Glutamatergic neuron (in vitro differentiated cells): Measurements from ENCODE around the gene ZNF211. TPM values are rescaled to one million over a fixed set of nuclear protein-coding genes. Genes with fewer than 3 reads are reported as not detected.

Experiments used
- DNase-seq: peaks from one replicate; pipeline ENCODE4 v3.0.0; 2022
- H3K27ac Mint-ChIP-seq: one replicate; pipeline ENCODE4 v1.8.0; 2020; ENCODE audit warnings: mild to moderate bottlenecking, mixed read lengths, inconsistent platforms; ENCODE audit not compliant: unreplicated experiment
- H3K27me3 Mint-ChIP-seq: one replicate; pipeline ENCODE4 v1.8.0; 2020; ENCODE audit warnings: mild to moderate bottlenecking, moderate library complexity, mixed read lengths, inconsistent platforms; ENCODE audit not compliant: unreplicated experiment
- H3K36me3 Mint-ChIP-seq: one replicate; pipeline ENCODE4 v1.8.0; 2020; ENCODE audit warnings: mild to moderate bottlenecking, mixed read lengths, inconsistent platforms; ENCODE audit not compliant: unreplicated experiment
- H3K4me1 Mint-ChIP-seq: one replicate; pipeline ENCODE4 v1.8.0; 2020; ENCODE audit warnings: mild to moderate bottlenecking, low read depth, mixed read lengths, inconsistent platforms; ENCODE audit not compliant: unreplicated experiment
- H3K4me3 Mint-ChIP-seq: one replicate; pipeline ENCODE4 v1.8.0; 2020; ENCODE audit warnings: mild to moderate bottlenecking, mixed read lengths, inconsistent platforms; ENCODE audit not compliant: unreplicated experiment
- H3K9me3 Mint-ChIP-seq: one replicate; pipeline ENCODE4 v1.8.0; 2020; ENCODE audit warnings: mild to moderate bottlenecking, moderate library complexity, mixed read lengths, inconsistent platforms; ENCODE audit not compliant: unreplicated experiment
- CTCF ChIP-seq: fragments of 200-600 bp; sonication (generic); IDR thresholded peaks from one replicate; pipeline ENCODE4 v1.5.0; 2021; ENCODE audit not compliant: partially characterized antibody, unreplicated experiment
- total RNA-seq: library from RNA; stranded (reverse); fragmentation: NEBNext Ultra II Directional; extraction: Animal tissue kit (Norgen Biotek cat#: 25700); gene quantifications from one replicate; pipeline ENCODE4 v1.2.1, GENCODE V29; 2021; ENCODE audit not compliant: unreplicated experiment

ZNF211 gene
- total RNA-seq, 1 donor from 2014 or later, result 29.5 TPM

DNA sequence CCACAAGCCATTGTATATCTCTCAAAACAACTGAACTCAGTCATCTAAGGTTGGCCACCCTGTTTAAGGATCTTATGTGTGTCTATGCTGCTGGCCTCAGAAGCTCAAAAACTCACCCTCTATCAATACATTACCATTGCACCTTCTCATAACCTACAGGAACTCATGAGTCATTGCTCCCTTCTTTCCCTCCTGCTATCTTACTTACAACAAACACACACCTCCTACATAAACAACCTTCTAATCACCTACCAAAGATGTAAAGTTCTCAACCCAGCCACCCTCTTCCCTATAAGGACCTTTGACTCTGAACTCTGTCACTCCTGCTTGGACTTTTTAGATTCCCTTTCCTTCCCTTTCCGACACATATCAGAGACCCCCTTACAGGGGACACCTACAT lies 22.5 kb downstream of the ZNF211 start:
- peaks cover 2% of the 10 kb centered on the region for H3K9me3 Mint-ChIP-seq
- no peaks in the 10 kb centered on the region for H3K4me1 Mint-ChIP-seq
- no peak overlapping the region for H3K4me3 Mint-ChIP-seq

DNA sequence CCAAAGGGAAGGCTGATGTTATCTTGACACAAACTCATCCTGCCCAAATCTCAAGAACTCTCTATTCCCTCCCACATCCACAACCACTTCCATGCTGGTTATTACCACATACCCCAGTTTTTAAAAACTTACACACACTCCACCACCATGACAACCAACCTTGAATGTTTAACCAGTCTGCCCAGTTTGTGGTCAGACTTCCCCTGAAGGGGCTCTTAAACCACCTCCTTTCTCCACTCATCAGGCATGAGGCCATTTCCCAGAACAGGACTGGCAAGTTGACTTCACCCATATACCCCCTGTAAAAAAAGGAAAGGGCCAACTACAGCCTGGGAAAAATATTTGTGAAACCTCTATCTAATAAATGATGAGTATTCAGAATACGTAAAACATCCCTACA lies 23.4 kb downstream of the ZNF211 start:
- TF ChIP-seq CTCF, result no peak
- Mint-ChIP-seq H3K9me3 (peaks cover 2% of the 10 kb centered on the region), H3K27ac (no peak overlapping the region), H3K4me3 (no peak overlapping the region), H3K4me1 (no peaks in the 10 kb centered on the region), H3K36me3 (peaks cover 4% of the 10 kb centered on the region), H3K27me3 (peaks cover 8% of the 10 kb centered on the region)
- DNase-seq, result no peak

More for the DNA sequence above, 22.5 kb downstream of the ZNF211 start:
- Mint-ChIP-seq H3K27ac (no peak overlapping the region), H3K27me3 (peaks cover 9% of the 10 kb centered on the region), H3K36me3 (peaks cover 4% of the 10 kb centered on the region)
- no peak for TF ChIP-seq CTCF
- no peak for DNase-seq

DNA sequence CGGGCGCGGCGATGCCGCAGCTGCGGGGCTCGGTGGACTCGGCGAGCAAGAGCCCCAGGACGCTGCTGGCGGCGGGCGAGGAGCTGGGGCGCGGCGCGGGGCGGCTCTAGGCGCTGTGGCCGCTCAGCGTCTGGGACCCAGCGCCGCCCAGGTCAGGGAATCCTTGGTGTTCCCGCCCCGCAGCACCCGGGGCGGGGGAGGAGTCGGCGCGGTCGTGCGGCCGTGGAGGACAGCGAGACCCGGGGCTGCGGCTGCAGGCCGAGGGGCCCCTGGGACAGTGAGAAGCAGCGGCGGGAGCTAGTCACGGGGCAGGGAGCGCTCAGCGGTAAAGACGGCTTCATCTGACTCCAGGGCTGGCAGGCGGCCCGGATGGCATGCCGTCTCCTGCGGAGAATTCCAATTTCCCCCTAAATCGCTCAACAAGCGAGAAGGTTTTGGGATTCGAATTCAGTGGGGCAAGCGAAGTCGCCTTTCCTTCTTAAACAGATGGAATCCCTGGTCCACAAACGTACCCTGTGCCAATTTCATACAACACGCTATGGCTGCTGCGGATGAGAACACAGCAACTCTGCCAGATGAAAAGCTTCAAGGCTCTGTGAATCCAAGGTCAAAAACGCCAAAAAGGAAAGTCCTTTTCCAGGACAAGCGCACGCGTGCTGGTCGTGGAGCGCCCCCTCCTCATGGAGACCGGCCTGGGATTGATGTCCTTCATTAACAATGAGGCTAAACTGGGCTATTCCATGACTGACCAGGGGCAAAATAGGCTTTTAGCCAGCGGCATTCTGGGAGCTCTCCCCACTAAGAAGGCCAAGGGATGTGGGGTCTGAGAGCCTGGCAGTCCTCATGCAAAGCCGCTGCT lies 31.5 kb downstream of the ZNF211 start:
- Mint-ChIP-seq H3K4me1 (no peaks in the 10 kb centered on the region), H3K36me3 (no peaks in the 10 kb centered on the region), H3K27ac (peak overlapping the region; percentile 70), H3K27me3 (peaks cover 4% of the 10 kb centered on the region), H3K9me3 (no peaks in the 10 kb centered on the region), H3K4me3 (peak overlapping the region; percentile 84)
- TF ChIP-seq CTCF, result no peak
- peak; percentile 80 for DNase-seq

- peak overlapping the region; percentile 80 for H3K4me3 Mint-ChIP-seq
- H3K4me1 Mint-ChIP-seq, result no peaks in the 10 kb centered on the region
- TF ChIP-seq CTCF, result no peak
- H3K9me3 Mint-ChIP-seq, result no peaks in the 10 kb centered on the region
- no peak overlapping the region for H3K27ac Mint-ChIP-seq
- H3K27me3 Mint-ChIP-seq, result peaks cover 2% of the 10 kb centered on the region
- no peak for DNase-seq
- no peaks in the 10 kb centered on the region for H3K36me3 Mint-ChIP-seq
Observed at GRCh38 chr19:57665261-57665806, 32.4 kb downstream of the ZNF211 start.

GRCh38 chr19:57667228-57667627 lies 34.3 kb downstream of the ZNF211 start:
- Mint-ChIP-seq H3K4me3 (no peak overlapping the region), H3K27ac (no peak overlapping the region), H3K4me1 (no peaks in the 10 kb centered on the region), H3K9me3 (no peaks in the 10 kb centered on the region), H3K36me3 (no peaks in the 10 kb centered on the region), H3K27me3 (peaks cover 2% of the 10 kb centered on the region)
- no peak for DNase-seq
- TF ChIP-seq CTCF, result no peak
